Gastroesophageal sphincter (tissue), 3 donors: ENCODE results near the gene KIAA0825.

Source experiments
- POLR2AphosphoS5 ChIP-seq: sonication (generic); formaldehyde crosslinking; IDR thresholded peaks from one replicate; pipeline ENCODE4 v1.6.1; 2017; ENCODE audit warnings: antibody characterized with exemption
- TF ChIP-seq, protein P1 (sequence below), 4 experiments: fragments of 200-600 bp in 2 of 4; fragments of 450-650 bp in 2 of 4; sonication (generic) in 1 of 4; IDR thresholded peaks; one replicate each; pipeline ENCODE4 v1.5.1; 2017 to 2019; ENCODE audit warnings: antibody characterized with exemption in 4 of 4, mild to moderate bottlenecking in 2 of 4, moderate library complexity in 2 of 4

DNA sequence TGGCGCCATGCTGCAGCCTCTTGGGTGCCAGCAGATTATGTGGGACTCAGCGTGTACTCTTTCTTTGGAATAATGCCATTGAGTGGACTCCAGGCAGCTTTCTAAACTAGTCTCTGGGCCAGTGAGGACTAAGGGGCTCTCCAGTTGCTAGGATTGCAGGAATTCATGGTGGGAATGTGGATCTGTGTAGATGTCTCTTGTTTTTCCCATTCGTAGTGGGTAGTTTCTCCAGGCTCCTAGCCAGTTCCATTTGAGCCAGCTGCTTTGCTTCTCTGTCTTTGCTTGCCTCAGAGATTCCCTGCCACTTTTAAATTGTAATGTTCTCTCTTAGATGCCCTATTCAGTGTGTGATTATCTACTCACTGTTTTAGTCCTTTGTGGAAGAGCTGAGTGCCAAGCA lies 42.7 kb upstream of the KIAA0825 start:
- no peak for TF ChIP-seq POLR2AphosphoS5
- TF ChIP-seq, protein P1, sequence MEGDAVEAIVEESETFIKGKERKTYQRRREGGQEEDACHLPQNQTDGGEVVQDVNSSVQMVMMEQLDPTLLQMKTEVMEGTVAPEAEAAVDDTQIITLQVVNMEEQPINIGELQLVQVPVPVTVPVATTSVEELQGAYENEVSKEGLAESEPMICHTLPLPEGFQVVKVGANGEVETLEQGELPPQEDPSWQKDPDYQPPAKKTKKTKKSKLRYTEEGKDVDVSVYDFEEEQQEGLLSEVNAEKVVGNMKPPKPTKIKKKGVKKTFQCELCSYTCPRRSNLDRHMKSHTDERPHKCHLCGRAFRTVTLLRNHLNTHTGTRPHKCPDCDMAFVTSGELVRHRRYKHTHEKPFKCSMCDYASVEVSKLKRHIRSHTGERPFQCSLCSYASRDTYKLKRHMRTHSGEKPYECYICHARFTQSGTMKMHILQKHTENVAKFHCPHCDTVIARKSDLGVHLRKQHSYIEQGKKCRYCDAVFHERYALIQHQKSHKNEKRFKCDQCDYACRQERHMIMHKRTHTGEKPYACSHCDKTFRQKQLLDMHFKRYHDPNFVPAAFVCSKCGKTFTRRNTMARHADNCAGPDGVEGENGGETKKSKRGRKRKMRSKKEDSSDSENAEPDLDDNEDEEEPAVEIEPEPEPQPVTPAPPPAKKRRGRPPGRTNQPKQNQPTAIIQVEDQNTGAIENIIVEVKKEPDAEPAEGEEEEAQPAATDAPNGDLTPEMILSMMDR (IDR thresholded peaks at IDR 0.05) = no peak
